VCaP (cell line): ENCODE results near the gene RIN3.

Source experiments
- H3K27ac ChIP-seq: fragments of 450-650 bp; 2 replicates; pipeline ENCODE4 v1.5.1; 2017
- TF ChIP-seq, protein P1 (sequence below): fragments of 450-650 bp; conservative IDR thresholded peaks from 2 replicates; pipeline ENCODE4 v1.5.1; 2017; ENCODE audit warnings: mild to moderate bottlenecking, moderate library complexity

RIN3 gene

DNA sequence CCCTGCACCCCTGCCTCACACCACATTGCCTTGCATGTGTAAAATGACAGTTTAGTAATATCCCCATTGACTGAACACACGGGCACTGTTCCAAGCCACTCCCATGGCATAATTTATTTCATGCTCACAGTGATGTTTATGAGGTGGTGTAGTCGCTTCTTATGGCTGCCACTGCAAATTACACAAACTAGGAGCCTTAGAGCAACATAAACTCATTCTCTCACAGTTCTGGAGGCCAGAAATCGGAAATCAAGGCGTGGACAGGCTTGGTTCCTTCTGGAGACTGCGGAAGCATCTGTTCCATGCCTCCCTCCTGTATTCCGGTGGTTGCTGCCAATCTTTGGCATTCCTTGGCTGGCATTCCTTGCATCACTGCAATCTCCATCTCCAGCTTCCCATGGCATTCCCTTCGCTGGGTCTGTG is 97.3 kb downstream of the RIN3 start:
- TF ChIP-seq, protein P1, sequence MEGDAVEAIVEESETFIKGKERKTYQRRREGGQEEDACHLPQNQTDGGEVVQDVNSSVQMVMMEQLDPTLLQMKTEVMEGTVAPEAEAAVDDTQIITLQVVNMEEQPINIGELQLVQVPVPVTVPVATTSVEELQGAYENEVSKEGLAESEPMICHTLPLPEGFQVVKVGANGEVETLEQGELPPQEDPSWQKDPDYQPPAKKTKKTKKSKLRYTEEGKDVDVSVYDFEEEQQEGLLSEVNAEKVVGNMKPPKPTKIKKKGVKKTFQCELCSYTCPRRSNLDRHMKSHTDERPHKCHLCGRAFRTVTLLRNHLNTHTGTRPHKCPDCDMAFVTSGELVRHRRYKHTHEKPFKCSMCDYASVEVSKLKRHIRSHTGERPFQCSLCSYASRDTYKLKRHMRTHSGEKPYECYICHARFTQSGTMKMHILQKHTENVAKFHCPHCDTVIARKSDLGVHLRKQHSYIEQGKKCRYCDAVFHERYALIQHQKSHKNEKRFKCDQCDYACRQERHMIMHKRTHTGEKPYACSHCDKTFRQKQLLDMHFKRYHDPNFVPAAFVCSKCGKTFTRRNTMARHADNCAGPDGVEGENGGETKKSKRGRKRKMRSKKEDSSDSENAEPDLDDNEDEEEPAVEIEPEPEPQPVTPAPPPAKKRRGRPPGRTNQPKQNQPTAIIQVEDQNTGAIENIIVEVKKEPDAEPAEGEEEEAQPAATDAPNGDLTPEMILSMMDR: no peak
- H3K27ac ChIP-seq: peak overlapping the region; percentile 42

DNA sequence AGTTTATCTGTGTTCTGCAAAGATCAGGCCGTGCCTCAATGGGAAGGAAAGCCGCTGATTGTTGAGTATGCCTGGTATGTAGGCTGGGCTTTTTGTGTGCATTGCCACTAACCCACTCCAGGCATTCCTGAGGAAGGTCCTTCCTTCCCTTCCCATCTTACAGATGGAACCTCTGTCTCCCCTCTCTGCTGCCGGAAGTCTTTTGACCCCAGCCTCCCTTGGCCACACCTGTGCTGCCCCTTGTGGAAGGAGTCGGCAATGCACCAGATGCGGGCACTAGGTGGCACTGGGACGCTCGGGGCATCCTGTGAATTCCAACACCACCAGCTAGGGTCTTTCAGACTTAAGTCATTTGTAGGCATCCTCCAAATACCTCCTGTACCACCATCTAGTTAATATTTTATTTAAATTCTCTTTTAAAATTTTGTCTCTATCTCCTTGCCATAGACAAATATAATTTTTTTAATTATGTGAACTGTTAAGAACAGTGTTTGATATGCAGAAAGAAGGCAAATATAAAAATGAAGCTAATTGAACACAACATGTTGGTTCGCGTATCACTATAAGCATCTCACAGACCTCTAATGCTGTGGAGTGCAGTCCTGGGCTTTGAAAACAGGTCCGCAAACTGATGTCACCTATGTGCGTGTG is 99.6 kb downstream of the RIN3 start:
- TF ChIP-seq, protein P1: peak; percentile 70
- H3K27ac ChIP-seq: no peak overlapping the region

DNA sequence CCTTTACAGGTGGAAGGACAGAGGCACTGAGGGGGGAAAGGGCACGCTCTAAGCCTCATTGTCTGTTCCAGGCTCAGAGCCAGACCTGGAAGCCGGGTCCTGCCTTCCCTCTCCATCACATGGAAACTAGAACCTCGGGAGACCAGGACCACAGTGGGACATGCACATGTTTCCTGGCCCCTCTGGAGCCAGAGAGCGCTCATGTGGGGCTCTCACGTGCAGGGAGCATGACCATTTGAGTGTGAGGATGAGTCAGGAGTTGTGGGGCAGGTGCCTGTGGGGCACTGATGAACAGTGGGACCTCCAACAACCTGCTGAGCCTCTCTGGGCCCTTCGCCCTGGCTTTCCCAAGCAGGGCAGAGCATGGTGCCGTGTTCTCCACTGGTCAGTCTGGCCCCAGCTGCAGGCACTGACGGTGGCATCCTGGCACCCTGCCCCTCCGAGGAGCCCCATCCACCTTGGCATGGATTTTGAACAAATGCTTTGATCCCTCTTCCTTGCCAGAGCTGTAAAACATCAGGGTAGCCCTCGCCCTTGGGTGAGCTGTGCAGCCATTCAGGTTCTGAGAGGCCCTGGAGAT is 100.2 kb downstream of the RIN3 start:
- H3K27ac ChIP-seq: no peak overlapping the region
- TF ChIP-seq, protein P1: no peak

DNA sequence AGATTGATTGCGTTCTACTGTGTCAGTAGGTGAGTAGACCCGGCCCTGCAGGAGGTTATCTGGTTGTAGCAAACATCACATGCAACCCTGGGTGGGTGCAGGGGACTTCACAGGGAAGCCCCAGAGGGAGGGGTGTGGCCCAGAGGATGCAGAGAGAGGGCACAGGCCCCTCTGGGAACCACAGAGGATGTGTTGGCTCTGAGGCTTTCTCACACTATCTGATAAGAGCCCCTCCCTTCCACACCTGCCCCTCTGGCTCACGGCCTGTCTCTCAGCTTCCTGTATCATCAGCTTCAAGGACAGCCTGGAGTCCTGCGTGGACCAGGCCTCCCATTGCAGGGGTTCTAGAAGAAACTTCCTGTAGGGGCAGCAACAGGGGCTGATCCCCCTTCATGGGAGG is 101.9 kb downstream of the RIN3 start:
- TF ChIP-seq, protein P1: no peak
- no peak overlapping the region for H3K27ac ChIP-seq

DNA sequence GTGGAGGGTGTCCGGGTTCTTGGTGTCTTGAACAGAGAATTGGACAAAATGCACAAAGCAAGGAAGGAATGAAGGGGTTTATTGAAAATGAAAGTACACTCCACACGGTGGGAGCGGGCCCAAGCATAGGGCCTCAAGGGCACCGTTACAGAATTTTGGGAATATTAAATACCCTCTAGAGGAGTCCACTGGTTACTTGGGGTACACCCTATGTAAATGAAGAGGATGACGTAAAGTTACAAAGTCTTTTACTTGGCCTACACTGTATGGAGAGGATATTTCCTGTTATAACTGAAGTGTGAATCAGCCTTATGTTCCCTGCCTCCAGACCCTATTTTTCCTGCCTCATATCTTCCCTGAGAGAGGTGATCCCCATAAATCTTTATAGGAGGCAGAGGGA is 102.6 kb downstream of the RIN3 start:
- TF ChIP-seq, protein P1: no peak
- H3K27ac ChIP-seq: no peak overlapping the region

DNA sequence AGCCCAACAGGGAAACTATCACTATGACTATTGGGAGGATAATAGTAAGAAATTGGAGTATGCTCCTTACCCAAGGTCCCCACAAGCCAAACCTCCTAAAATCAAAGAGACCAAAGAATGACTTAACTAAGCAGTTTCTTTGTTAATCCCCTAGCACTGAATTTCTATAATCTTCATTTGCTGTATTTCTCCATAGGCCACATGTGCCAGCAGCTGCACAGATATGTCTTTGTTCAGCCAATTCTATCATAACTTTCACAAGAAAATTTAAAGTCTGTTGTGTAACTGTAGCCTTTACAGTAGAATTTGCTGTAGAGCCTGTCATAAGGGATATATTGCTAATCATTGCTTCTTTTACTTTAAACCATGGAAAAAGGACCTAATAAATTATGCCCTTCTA is 104.0 kb downstream of the RIN3 start:
- H3K27ac ChIP-seq: no peak overlapping the region
- TF ChIP-seq, protein P1: no peak

DNA sequence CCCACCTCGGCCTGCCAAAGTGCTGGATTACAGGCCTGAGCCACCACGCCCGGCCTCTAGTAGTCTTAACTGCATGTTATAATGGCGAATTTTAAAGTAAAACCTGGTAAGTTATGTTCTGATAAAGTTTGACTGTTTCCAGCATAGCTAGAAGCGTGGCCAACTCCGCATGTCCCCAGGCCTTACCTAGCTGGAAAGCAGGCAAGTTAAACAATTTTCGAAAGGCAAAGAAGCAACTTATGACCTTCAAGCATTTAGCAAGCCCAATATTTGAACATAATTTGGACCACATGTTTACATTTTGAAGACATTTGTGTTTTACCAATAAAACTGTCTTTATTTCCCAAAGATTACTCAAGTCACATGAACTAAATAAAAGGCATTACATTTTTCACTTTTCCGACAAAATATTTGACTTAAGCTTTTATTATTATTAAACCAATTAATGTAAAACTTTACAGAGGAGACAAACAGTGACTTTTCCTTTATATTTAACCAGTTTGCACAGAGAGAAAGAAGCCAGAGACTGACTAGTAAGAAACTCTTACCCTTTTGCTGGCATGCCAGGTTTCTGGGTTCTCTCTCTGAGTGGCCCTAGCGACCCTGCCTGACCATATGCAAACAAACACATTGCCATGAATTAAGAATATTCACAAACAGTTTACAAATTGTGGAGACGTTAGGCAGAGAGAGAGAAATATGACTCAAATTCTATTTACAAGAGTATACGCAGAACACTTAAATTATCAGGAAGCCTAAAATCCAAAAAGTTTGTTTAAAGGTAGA is 106.3 kb downstream of the RIN3 start:
- TF ChIP-seq, protein P1: no peak
- H3K27ac ChIP-seq: peak overlapping the region; percentile 70
